ENCODE measurements around the gene ASMT.

Gene ASMT

DNA sequence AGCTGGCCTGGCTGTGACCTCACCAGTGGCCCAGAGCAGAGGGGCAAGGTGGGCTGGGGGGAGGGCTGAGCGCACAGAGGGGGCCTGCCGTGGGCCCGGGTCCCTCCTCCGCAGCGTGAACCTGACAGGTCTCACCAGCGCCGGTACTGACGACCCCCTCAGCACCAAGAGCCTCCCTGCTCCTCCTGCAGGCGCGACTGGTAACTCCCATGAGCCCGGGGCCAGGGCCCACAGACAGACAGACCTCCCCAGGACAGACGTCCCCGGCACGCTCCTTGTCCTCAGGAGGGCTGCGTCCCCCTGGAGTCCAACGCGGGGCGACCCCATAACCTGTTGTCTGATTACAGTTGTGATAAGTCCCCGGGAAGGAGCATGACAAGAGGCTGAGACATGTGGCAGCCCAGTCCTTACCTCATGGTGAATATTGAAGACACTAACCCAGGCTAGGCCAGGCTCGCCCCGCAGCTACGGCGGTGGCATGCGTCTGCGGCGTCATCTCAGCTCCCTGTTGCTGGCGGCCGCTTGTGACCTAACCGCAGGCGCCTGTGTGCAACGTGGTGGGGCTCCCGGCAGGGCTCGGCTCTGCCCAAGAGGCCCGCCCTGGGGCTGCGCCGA, 15.0 kb upstream of the ASMT start:
- H3K27ac ChIP-seq: no peak overlapping the region
- TF ChIP-seq, protein P1, sequence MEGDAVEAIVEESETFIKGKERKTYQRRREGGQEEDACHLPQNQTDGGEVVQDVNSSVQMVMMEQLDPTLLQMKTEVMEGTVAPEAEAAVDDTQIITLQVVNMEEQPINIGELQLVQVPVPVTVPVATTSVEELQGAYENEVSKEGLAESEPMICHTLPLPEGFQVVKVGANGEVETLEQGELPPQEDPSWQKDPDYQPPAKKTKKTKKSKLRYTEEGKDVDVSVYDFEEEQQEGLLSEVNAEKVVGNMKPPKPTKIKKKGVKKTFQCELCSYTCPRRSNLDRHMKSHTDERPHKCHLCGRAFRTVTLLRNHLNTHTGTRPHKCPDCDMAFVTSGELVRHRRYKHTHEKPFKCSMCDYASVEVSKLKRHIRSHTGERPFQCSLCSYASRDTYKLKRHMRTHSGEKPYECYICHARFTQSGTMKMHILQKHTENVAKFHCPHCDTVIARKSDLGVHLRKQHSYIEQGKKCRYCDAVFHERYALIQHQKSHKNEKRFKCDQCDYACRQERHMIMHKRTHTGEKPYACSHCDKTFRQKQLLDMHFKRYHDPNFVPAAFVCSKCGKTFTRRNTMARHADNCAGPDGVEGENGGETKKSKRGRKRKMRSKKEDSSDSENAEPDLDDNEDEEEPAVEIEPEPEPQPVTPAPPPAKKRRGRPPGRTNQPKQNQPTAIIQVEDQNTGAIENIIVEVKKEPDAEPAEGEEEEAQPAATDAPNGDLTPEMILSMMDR (conservative IDR thresholded peaks at IDR 0.05): no peak
- no peak for TF ChIP-seq ZFX (IDR thresholded peaks at IDR 0.05)

DNA sequence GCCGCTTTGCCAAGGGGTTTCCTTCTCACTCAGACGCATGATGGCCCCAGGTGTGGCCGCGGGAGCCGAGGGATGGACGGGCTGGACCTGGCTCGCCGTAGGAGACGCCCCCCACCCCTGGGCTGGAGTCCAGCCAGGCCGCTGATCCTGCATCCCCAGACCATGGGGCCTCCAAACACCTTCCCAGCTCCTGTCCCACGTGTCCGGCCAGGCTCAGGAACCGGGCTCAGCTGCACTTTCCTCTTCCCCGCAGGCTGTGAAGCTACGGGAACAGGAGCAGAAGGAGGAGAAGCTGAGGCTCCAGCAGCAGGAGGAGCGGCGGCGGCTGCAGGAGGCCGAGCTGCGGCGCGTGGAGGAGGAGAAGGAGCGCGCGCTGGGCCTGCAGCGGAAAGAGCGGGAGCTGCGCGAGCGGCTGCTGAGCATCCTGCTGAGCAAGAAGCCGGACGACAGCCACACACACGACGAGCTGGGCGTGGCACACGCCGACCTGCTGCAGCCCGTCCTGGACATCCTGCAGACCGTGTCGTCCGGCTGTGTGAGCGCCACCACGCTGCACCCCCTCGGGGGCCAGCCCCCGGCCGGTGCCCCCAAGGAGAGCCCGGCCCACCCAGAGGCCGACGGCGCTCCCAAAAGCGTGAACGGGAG, 14.3 kb upstream of the ASMT start:
- TF ChIP-seq, protein P1 (conservative IDR thresholded peaks at IDR 0.05): no peak
- TF ChIP-seq ZFX (IDR thresholded peaks at IDR 0.05): no peak
- H3K27ac ChIP-seq: no peak overlapping the region

DNA sequence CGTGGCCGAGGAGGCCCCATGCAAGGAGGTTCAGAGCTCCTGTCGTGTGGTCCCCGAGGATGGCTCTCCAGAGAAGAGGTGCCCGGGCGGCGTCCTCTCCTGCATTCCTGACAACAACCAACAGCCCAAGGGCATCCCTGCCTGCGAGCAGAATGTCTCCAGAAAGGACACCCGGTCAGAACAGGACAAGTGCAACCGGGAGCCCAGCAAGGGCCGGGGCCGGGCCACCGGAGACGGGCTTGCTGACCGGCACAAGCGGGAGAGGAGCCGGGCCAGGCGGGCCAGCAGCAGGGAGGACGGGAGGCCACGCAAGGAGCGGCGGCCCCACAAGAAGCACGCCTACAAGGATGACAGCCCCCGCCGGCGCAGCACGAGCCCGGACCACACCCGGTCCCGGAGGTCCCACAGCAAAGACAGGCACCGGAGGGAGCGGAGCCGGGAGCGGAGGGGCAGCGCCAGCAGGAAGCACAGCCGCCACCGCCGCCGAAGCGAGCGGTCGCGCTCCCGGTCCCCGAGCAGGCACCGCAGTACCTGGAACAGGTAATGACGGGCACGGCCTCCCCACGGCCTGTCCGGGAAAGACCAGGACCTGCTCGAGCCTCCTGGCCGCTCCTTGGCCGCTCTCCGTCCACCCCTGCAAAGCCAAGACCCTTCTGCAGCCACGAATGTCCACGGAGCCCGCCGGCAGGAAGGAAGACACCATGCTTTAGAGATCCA, 13.7 kb upstream of the ASMT start:
- TF ChIP-seq ZFX (IDR thresholded peaks at IDR 0.05): no peak

DNA sequence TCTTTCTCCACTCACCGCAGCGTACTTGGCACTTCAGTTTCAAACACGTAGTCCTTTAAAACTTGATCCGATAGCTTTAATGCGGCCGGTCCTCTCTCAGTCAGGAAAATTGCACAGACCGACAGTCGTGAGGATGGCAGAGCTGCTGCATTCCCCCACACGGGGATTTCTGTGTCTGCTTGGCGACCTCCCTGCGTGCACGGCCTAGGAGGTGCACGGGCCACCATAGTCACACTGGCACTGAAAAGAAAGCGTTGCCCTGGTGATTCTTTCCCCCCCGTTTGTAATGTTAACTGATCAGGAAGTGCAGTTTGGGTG, 13.1 kb upstream of the ASMT start:
- H3K27ac ChIP-seq: no peak overlapping the region
- TF ChIP-seq ZFX (IDR thresholded peaks at IDR 0.05): no peak
- TF ChIP-seq, protein P1 (conservative IDR thresholded peaks at IDR 0.05): no peak

More for the DNA sequence above, 13.7 kb upstream of the ASMT start:
- no peak overlapping the region for H3K27ac ChIP-seq

DNA sequence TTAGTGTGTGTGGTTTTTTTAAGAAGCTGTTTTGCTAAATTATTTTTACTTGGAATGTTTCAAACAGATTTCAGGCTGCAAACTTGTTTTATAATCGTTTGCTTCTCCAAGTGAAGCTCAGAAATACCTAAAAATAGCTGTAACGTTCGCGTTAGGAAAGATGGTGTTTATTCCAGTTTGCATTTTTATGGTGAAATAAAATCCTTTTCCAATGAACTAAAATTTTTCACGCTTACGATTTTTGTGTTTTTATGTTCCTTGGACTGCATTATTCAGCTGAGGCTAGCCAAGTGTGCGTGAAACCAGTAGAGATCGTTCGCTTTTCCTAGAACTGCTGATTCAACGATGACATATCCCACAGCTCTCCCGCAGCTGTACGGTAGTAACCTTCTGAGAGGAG, 12.6 kb upstream of the ASMT start:
- no peak overlapping the region for H3K27ac ChIP-seq
- no peak for TF ChIP-seq ZFX (IDR thresholded peaks at IDR 0.05)
- TF ChIP-seq, protein P1 (conservative IDR thresholded peaks at IDR 0.05): no peak

DNA sequence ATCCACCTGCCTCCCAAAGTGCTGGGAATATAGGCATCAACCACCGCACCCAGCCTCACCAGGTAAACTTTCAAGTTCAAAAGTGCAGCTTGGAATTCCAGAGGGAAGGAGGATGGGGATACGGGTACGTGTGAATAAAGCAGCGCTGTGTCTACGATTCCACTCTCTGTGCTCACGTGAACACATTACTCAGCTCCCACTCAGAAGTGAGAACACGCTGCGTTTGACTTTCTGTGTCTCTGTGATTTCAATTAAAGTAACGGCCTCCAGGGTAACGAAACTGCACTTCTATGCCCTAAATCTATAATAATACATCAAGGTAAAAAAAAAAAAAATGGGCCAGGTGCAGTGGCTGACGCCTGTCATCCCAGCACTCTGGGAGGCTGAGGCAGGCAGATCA, 8.4 kb upstream of the ASMT start:
- TF ChIP-seq, protein P1 (conservative IDR thresholded peaks at IDR 0.05): no peak
- H3K27ac ChIP-seq: no peak overlapping the region

DNA sequence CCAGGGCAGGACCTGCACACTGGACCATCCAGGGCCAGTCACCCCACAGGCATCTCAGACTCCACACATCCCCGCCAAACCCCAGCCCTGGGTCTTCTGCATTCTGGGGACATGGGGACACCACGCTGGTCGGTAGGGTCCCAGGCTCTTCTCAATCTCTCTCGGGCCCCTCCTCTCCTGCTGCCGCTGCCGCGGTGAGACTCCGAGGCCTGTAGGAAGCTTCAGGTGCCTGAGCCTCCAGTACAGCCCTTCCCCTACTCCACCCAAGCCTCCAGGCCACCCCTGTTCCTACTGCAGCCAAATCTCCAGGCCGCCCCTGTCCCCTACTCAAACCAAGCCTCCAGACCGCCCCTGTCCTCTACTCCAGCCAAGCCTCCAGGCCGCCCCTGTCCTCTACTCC, 5.5 kb upstream of the ASMT start:
- TF ChIP-seq ZFX (IDR thresholded peaks at IDR 0.05): no peak
- TF ChIP-seq, protein P1 (conservative IDR thresholded peaks at IDR 0.05): no peak
- no peak overlapping the region for H3K27ac ChIP-seq
